ENCODE measurements around the gene SYT7.

The SYT7 gene

DNA sequence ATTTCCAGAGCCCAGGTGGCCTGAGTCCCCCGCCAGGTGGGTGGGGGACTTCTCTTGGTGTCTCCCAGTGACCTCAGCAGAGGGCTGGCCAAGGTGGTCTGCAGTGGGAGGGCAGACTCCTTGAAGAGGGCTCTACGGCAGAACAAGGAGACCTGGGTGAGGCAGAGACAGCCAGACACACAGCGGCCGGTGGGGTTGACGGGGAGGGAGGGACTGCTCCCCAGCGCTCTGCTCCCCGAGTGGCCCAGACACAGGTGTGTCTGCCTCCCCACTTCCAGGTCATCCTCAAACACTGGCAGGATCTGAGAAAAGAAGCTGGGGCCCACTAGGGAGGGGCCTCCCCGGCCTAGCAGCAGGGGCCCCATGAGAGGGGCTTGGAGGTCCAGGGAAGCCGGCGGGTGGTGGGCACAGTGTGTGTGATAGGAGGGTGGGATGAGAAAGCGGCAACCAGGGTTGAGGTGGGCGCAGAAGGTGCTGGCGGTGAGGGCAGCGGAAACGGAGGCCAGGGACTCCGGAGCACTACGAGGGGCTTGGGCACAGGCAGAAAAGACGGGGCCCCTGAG lies 30.1 kb downstream of the SYT7 start:
- H3K27ac ChIP-seq, result no peak overlapping the region
- no peak for DNase-seq (ENCODE audit: low read depth, low spot score)
- no peak overlapping the region for H3K4me3 ChIP-seq
- no peak for TF ChIP-seq EZH2 (IDR thresholded peaks at IDR 0.05)
- TF ChIP-seq FOXP2 (optimal IDR thresholded peaks at IDR 0.05; ENCODE audit: control extremely low read depth, extremely low read length, insufficient read depth), result no peak
- no peak for TF ChIP-seq POLR2AphosphoS5 (IDR thresholded peaks at IDR 0.05; ENCODE audit: borderline replicate concordance, low read depth, low read length)
- H3K36me3 ChIP-seq (ENCODE audit: insufficient read depth, low read length), result no peaks in the 10 kb centered on the region
- no peaks in the 10 kb centered on the region for H3K9me3 ChIP-seq (ENCODE audit: low read depth, low read length)
- H3K9ac ChIP-seq (ENCODE audit: insufficient read length), result no peak overlapping the region

DNA sequence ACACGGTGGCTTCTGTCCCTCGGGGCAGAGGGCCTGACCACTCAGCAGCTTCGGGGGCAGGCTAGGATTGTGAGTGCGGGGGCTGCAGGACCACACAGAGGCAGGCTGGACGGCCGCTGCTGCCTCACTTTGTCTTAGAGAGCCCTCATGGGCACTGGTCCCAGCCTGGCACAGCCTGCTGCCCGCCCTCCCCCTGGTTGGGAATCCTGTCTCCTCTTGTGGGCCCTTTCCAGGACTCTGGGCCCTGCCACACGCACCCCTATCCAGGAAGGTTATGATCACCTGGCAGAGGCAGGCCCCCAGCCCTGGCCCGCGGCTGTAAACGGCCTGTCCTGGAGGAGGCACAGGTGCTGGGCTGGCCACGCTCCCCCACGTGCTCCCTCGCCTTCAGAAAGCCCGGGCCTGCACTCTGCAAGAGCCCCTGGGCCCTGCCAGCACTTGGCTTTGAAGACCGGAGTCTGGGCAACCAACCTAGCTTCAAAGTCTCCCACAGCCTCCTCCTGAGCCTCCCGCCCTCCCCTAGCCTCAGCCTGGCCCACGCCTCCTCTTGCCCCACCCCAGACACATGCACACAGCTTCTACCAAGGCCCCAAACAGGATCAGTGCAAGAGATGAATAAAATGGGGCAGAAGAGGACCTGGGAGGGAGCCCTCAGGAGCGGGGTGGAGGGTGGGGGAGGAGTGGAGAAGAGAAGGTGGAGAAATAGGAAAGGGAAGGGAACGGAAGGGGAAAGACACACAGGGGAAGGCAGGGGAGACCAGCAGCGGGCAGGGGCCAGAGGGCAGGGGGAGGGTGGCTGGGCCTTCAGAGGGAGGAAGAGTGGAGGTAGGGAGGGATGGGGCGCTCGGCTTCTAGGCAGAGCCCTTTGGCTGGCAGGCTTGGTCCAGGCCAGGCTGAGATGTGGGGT lies 31.0 kb downstream of the SYT7 start:
- H3K4me3 ChIP-seq, result no peak overlapping the region
- TF ChIP-seq EZH2 (IDR thresholded peaks at IDR 0.05), result no peak
- TF ChIP-seq FOXP2 (optimal IDR thresholded peaks at IDR 0.05; ENCODE audit: control extremely low read depth, extremely low read length, insufficient read depth), result no peak
- TF ChIP-seq POLR2AphosphoS5 (IDR thresholded peaks at IDR 0.05; ENCODE audit: borderline replicate concordance, low read depth, low read length), result no peak

DNA sequence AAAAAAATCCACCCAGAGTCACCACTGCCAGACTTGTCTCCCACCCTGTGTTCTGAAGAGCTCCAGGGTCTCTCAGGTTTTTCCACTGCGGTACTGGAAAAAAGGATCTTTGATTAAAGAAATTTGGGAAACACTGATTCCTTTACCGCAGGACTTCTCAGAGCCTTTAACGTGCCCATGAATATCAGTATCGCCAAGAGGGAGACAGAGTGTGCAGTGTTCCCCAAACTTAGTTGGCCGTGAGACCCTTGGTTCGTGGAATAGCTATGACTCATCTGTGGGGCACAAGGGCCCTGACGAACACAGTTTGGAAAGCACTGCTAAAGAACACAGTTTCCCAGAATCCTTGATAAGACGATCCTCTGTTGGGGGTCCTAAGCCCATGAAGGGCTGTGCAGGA lies 31.7 kb downstream of the SYT7 start:
- no peak overlapping the region for H3K27ac ChIP-seq
- no peaks in the 10 kb centered on the region for H3K36me3 ChIP-seq (ENCODE audit: insufficient read depth, low read length)
- H3K9me3 ChIP-seq (ENCODE audit: low read depth, low read length), result no peaks in the 10 kb centered on the region
- H3K9ac ChIP-seq (ENCODE audit: insufficient read length), result no peak overlapping the region
- H3K4me3 ChIP-seq, result no peak overlapping the region
- DNase-seq (ENCODE audit: low read depth, low spot score), result no peak
- TF ChIP-seq EZH2 (IDR thresholded peaks at IDR 0.05), result no peak
- no peak for TF ChIP-seq FOXP2 (optimal IDR thresholded peaks at IDR 0.05; ENCODE audit: control extremely low read depth, extremely low read length, insufficient read depth)
- no peak for TF ChIP-seq POLR2AphosphoS5 (IDR thresholded peaks at IDR 0.05; ENCODE audit: borderline replicate concordance, low read depth, low read length)

More for the DNA sequence above, 31.0 kb downstream of the SYT7 start:
- no peaks in the 10 kb centered on the region for H3K36me3 ChIP-seq (ENCODE audit: insufficient read depth, low read length)
- no peak overlapping the region for H3K9ac ChIP-seq (ENCODE audit: insufficient read length)
- DNase-seq (ENCODE audit: low read depth, low spot score), result no peak
- no peak overlapping the region for H3K27ac ChIP-seq
- no peaks in the 10 kb centered on the region for H3K9me3 ChIP-seq (ENCODE audit: low read depth, low read length)

DNA sequence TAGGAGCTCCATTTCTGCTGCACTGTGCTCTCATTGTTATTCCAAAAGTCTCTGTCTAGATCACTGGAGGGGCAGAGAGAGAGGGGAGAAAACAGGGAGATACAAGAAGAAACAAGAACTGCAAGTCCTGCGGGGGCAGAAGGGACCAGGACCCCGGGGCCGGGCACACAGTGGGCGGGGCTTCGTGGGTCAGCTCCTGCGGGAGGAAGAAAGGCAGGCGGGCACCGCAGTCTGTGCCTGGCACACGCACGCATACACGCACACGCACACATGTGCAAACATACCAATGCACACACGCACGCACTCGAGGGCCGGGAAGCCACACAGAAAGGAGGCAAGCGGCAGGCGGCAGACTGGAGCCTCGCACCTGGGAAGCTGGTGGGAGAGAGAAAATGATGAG lies 33.6 kb downstream of the SYT7 start:
- H3K9ac ChIP-seq (ENCODE audit: insufficient read length), result no peak overlapping the region
- TF ChIP-seq POLR2AphosphoS5 (IDR thresholded peaks at IDR 0.05; ENCODE audit: borderline replicate concordance, low read depth, low read length), result no peak
- TF ChIP-seq FOXP2 (optimal IDR thresholded peaks at IDR 0.05; ENCODE audit: control extremely low read depth, extremely low read length, insufficient read depth), result no peak
- TF ChIP-seq EZH2 (IDR thresholded peaks at IDR 0.05), result no peak
- H3K9me3 ChIP-seq (ENCODE audit: low read depth, low read length), result no peaks in the 10 kb centered on the region
- no peak overlapping the region for H3K27ac ChIP-seq
- no peak for DNase-seq (ENCODE audit: low read depth, low spot score)
- no peak overlapping the region for H3K4me3 ChIP-seq
- H3K36me3 ChIP-seq (ENCODE audit: insufficient read depth, low read length), result no peaks in the 10 kb centered on the region

DNA sequence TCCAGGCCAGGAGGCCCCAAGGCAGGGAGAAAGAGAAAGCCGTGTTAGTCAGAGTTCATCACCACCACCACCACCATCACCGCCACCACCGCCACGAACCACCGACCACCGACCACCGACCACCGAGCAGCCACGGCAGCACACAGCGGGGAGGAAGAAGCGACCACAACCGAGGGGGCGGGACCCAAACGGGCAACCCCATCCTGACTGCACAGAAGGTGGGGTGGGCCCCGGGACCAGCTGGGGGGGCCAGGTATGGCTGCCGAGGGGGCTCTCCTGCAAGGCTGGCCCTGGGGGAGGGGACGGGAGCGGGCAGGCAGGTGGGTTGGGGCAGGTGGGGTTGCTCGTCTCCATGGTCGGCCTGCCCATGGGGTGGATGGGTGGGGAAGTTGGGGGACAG lies 34.2 kb downstream of the SYT7 start:
- H3K9me3 ChIP-seq (ENCODE audit: low read depth, low read length), result no peaks in the 10 kb centered on the region
- TF ChIP-seq EZH2 (IDR thresholded peaks at IDR 0.05) (no peak), POLR2AphosphoS5 (IDR thresholded peaks at IDR 0.05; ENCODE audit: borderline replicate concordance, low read depth, low read length) (no peak), FOXP2 (optimal IDR thresholded peaks at IDR 0.05; ENCODE audit: control extremely low read depth, extremely low read length, insufficient read depth) (no peak)
- no peaks in the 10 kb centered on the region for H3K36me3 ChIP-seq (ENCODE audit: insufficient read depth, low read length)
- H3K4me3 ChIP-seq, result no peak overlapping the region
- H3K27ac ChIP-seq, result no peak overlapping the region
- H3K9ac ChIP-seq (ENCODE audit: insufficient read length), result no peak overlapping the region
- DNase-seq (ENCODE audit: low read depth, low spot score), result no peak

DNA sequence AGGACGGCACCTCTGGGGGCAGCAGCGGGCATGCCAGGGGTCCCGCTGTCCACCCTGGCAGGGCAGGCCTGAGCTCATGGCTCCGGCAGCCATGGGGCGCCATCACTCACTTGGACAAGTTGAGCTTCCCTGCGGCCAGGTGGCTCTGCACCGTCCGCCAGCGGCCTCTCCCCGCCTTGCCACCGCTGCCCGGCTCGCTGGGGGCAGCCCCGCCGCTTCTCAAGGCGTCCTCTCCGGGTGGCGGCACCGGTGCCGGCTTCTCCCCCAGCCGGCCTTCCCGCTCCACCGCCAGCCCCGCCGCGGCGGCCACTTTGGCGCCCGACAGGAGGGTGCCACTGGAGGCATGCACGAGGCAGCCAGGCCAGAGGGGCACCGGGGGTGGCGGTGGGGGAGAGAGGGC lies 35.0 kb downstream of the SYT7 start:
- Histone ChIP-seq H3K36me3 (ENCODE audit: insufficient read depth, low read length) (no peaks in the 10 kb centered on the region), H3K9ac (ENCODE audit: insufficient read length) (no peak overlapping the region), H3K4me3 (no peak overlapping the region), H3K27ac (no peak overlapping the region), H3K9me3 (ENCODE audit: low read depth, low read length) (no peaks in the 10 kb centered on the region)
- no peak for DNase-seq (ENCODE audit: low read depth, low spot score)
- TF ChIP-seq FOXP2 (optimal IDR thresholded peaks at IDR 0.05; ENCODE audit: control extremely low read depth, extremely low read length, insufficient read depth) (no peak), POLR2AphosphoS5 (IDR thresholded peaks at IDR 0.05; ENCODE audit: borderline replicate concordance, low read depth, low read length) (no peak), EZH2 (IDR thresholded peaks at IDR 0.05) (no peak)

DNA sequence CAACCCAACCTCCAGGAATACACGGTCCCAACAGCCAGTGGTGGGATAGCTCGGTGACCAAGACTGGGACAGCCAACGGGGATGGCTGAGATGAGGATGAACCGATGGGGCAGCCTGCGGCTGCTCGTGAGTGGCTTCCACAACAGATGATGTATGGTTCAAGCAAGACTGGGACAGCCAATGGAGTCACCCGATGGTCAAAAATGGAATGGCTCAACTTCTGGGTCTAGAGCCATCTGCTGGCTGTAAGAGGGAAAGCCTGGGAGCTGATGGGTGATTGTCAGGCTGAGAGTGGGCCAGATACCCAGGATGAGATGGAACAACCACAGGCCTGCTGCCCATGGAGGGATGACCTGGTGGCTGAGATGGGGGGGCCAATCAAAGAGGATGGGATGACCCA lies 35.5 kb downstream of the SYT7 start:
- no peak for DNase-seq (ENCODE audit: low read depth, low spot score)
- H3K27ac ChIP-seq, result no peak overlapping the region
- H3K4me3 ChIP-seq, result no peak overlapping the region
- H3K9ac ChIP-seq (ENCODE audit: insufficient read length), result no peak overlapping the region
- H3K9me3 ChIP-seq (ENCODE audit: low read depth, low read length), result no peaks in the 10 kb centered on the region
- no peak for TF ChIP-seq POLR2AphosphoS5 (IDR thresholded peaks at IDR 0.05; ENCODE audit: borderline replicate concordance, low read depth, low read length)
- no peak for TF ChIP-seq EZH2 (IDR thresholded peaks at IDR 0.05)
- TF ChIP-seq FOXP2 (optimal IDR thresholded peaks at IDR 0.05; ENCODE audit: control extremely low read depth, extremely low read length, insufficient read depth), result no peak
- no peaks in the 10 kb centered on the region for H3K36me3 ChIP-seq (ENCODE audit: insufficient read depth, low read length)

DNA sequence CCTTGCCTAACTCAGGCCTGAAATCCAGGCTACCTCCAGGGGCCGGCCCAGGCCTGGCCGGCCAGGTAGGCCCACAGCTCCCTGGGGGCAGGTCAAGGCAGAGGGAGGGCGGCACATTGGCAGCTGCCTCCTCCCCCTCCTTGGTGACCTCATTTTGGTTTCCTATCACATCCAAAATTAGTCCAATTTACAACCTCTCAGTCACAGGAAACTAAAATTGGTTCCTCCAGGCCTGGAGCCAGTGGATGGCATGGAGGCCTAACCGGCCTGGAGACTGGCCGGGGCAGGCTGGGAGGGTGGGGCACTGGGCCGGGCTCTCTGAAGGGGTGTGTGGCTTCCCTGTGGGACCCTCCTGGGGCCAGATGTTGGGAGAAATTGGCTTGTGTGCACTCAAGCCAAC lies 36.4 kb downstream of the SYT7 start:
- no peak overlapping the region for H3K9ac ChIP-seq (ENCODE audit: insufficient read length)
- H3K9me3 ChIP-seq (ENCODE audit: low read depth, low read length), result no peaks in the 10 kb centered on the region
- no peaks in the 10 kb centered on the region for H3K36me3 ChIP-seq (ENCODE audit: insufficient read depth, low read length)
- TF ChIP-seq FOXP2 (optimal IDR thresholded peaks at IDR 0.05; ENCODE audit: control extremely low read depth, extremely low read length, insufficient read depth), result no peak
- no peak for TF ChIP-seq EZH2 (IDR thresholded peaks at IDR 0.05)
- no peak for TF ChIP-seq POLR2AphosphoS5 (IDR thresholded peaks at IDR 0.05; ENCODE audit: borderline replicate concordance, low read depth, low read length)
- DNase-seq (ENCODE audit: low read depth, low spot score), result no peak
- H3K27ac ChIP-seq, result no peak overlapping the region
- H3K4me3 ChIP-seq, result no peak overlapping the region
